Measurements from ENCODE around the gene CASD1. TPM values are rescaled to one million over a fixed set of nuclear protein-coding genes. Genes with fewer than 3 reads are reported as not detected.

Gene CASD1
- total RNA-seq, 1 experiment from 2014 or later, result 5.8 TPM

DNA sequence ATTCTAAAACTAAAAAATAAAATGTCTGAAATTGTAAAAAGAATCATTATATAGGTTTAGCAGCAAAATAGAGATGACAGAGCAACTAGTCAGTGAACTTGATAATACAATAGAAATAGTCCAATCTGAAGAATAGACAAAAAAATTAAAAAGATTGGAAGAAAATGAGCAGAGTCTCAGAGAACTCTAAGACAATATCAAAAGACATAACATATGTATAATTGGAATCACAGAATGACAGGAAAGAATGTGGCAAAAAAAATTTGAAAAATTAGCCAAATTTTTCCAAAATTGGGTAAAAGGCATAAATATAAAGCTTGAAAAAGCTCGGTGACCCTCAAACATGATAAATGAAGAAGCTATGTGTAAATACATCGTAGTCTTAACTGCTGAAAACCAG, 38.0 kb upstream of the CASD1 start:
- Histone ChIP-seq H3K4me3 (replicated peaks in 1 of 2; ENCODE audit: low read depth in 1 of 2, low read length in 2 of 2) (no peak overlapping the region), H3K27me3 (ENCODE audit: insufficient read depth, low read length) (no peaks in the 10 kb centered on the region), H2AFZ (ENCODE audit: low read depth, low read length, poor library complexity, severe bottlenecking) (no peak overlapping the region), H3K9me2 (ENCODE audit: insufficient read depth) (no peaks in the 10 kb centered on the region), H3K4me1 (ENCODE audit: control insufficient read depth in 1 of 2, insufficient read depth in 2 of 2, low read length in 2 of 2) (no peaks in the 10 kb centered on the region), H3K9me3 (ENCODE audit: control insufficient read depth in 1 of 2, insufficient read depth in 1 of 2, low read depth in 1 of 2, low read length in 2 of 2) (no peaks in the 10 kb centered on the region), H3K79me2 (ENCODE audit: insufficient read depth, low read length) (no peaks in the 10 kb centered on the region), H3K4me2 (ENCODE audit: low read length) (no peak overlapping the region), H3K27ac (ENCODE audit: low read depth, low read length) (no peak overlapping the region), H3K36me3 (ENCODE audit: control insufficient read depth in 1 of 2, insufficient read depth in 2 of 2, low read length in 2 of 2) (no peaks in the 10 kb centered on the region), H4K20me1 (ENCODE audit: insufficient read depth) (no peaks in the 10 kb centered on the region), H3K9ac (ENCODE audit: low read length) (no peak overlapping the region)
- BruUV-seq (replicated peaks), result no TSS peak
- intact Hi-C loops (cut with micrococcal nuclease), result no loop called here
- RAD21 ChIA-PET (ENCODE audit: low non-redundant PET in 1 of 2, low total read pairs in 2 of 2, uncharacterized antibody in 2 of 2, unreplicated experiment in 2 of 2), result interaction anchor here in 1 of 2 experiments (1.0 kb wide), 1 partner anchor 234 kb away, joined by 3 read pairs; no protein-coding TSS in a partner anchor
- CTCF ChIA-PET, result no interaction called here
- POLR2A ChIA-PET, result no interaction called here
- ATAC-seq, result no peak
- TF ChIP-seq ZFX (IDR thresholded peaks at IDR 0.05) (no peak), EGR1 (IDR thresholded peaks at IDR 0.05; ENCODE audit: low read depth) (no peak), YY1 (IDR thresholded peaks at IDR 0.05; ENCODE audit: extremely low read depth, insufficient replicate concordance, low read depth, low read length) (no peak), SIN3A (IDR thresholded peaks at IDR 0.05; ENCODE audit: low read depth) (no peak), CTCF (IDR thresholded peaks at IDR 0.05 in 2 of 3, conservative IDR thresholded peaks at IDR 0.05 in 1 of 3; ENCODE audit: borderline replicate concordance in 1 of 3, insufficient read depth in 1 of 3, low read depth in 2 of 3, low read length in 2 of 3) (no peak), SRF (IDR thresholded peaks at IDR 0.05; ENCODE audit: low read depth) (no peak), ZBTB33 (IDR thresholded peaks at IDR 0.05; ENCODE audit: extremely low read depth, insufficient replicate concordance, low read length) (no peak), FOSL1 (IDR thresholded peaks at IDR 0.05; ENCODE audit: low read depth) (no peak), POLR2AphosphoS5 (IDR thresholded peaks at IDR 0.05; ENCODE audit: low read depth, low read length) (no peak), ATF3 (IDR thresholded peaks at IDR 0.05) (no peak), POLR2A (IDR thresholded peaks at IDR 0.05; ENCODE audit: borderline replicate concordance, extremely low read depth, insufficient read depth, insufficient read length) (no peak), EZH2 (IDR thresholded peaks at IDR 0.05) (no peak), EZH2phosphoT487 (IDR thresholded peaks at IDR 0.05; ENCODE audit: borderline replicate concordance) (no peak), MAX (IDR thresholded peaks at IDR 0.05) (no peak)
- no peak for DNase-seq (ENCODE audit: low read depth, low spot score)
